Nephron progenitor cell (in vitro differentiated cells): ENCODE results near the gene CRYBG1.
"Not testable (repeated sequence)": the region's sequence is repeated elsewhere in the genome, so short reads cannot be mapped to it uniquely, and the experiment has no call there.

Experiments
- DNase-seq: peaks from one replicate; pipeline ENCODE4 v3.0.0; 2021
- H3K27ac Mint-ChIP-seq: 2 replicates; pipeline ENCODE4 v1.8.0; 2021; ENCODE audit warnings: mild to moderate bottlenecking, moderate library complexity, mixed read lengths
- H3K27me3 Mint-ChIP-seq: 2 replicates; pipeline ENCODE4 v1.8.0; 2021; ENCODE audit warnings: mild to moderate bottlenecking, low read depth, mixed read lengths; ENCODE audit not compliant: poor library complexity
- H3K36me3 Mint-ChIP-seq: 2 replicates; pipeline ENCODE4 v1.8.0; 2021; ENCODE audit warnings: low read depth, mixed read lengths
- H3K4me1 Mint-ChIP-seq: 2 replicates; pipeline ENCODE4 v1.8.0; 2021; ENCODE audit warnings: mixed read lengths
- H3K4me3 Mint-ChIP-seq: 2 replicates; pipeline ENCODE4 v1.8.0; 2021; ENCODE audit warnings: mild to moderate bottlenecking, moderate library complexity, mixed read lengths
- H3K9me3 Mint-ChIP-seq: 2 replicates; pipeline ENCODE4 v1.8.0; 2021; ENCODE audit warnings: mild to moderate bottlenecking, moderate library complexity, mixed read lengths
- CTCF ChIP-seq: fragments of 200-600 bp; sonication (generic); IDR thresholded peaks from 2 replicates; pipeline ENCODE4 v1.5.0; 2021; ENCODE audit warnings: antibody characterized with exemption

The CRYBG1 gene

DNA sequence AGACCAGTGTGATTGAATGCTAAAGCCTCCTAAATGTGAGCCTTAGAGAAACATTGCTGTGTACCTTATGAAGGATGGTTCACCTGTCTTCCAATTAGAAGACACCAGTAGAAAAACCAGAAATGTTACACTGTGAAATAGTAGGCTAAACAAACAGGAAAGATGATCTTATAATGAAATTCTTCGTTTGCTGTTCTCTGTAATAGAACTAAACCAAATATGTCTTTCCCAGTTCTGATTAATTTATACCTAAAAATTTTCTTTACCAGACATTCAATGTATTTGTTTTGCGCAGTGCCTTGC is 154.0 kb downstream of the CRYBG1 start:
- no peak overlapping the region for H3K4me3 Mint-ChIP-seq
- TF ChIP-seq CTCF, result no peak
- H3K4me1 Mint-ChIP-seq, result peaks cover 21% of the 10 kb centered on the region
- H3K27me3 Mint-ChIP-seq, result peaks cover 79% of the 10 kb centered on the region
- H3K27ac Mint-ChIP-seq, result no peak overlapping the region
- DNase-seq, result no peak
- no peaks in the 10 kb centered on the region for H3K9me3 Mint-ChIP-seq
- H3K36me3 Mint-ChIP-seq, result no peaks in the 10 kb centered on the region

DNA sequence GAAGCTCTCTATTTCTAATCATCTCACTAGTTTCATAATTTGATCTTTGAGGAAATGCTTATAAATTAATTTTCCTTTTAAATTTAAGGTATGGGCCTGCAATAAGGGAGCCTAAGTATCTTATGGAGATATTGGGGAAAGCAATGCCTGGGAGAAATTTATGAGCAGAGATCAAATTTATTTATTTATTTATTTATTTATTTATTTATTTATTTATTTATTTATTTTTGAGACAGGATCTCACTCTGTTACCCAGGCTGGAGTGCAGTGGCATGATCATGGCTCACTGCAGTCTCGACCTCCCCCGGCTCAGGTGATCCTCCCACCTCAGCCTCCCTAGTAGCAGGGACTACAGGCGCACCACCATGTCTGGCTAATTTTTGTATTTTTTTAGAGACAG is 155.1 kb downstream of the CRYBG1 start:
- peaks cover 11% of the 10 kb centered on the region for H3K4me1 Mint-ChIP-seq
- H3K36me3 Mint-ChIP-seq, H3K27ac Mint-ChIP-seq, DNase-seq, H3K9me3 Mint-ChIP-seq, H3K4me3 Mint-ChIP-seq: not testable (repeated sequence)
- peaks cover 71% of the 10 kb centered on the region for H3K27me3 Mint-ChIP-seq

DNA sequence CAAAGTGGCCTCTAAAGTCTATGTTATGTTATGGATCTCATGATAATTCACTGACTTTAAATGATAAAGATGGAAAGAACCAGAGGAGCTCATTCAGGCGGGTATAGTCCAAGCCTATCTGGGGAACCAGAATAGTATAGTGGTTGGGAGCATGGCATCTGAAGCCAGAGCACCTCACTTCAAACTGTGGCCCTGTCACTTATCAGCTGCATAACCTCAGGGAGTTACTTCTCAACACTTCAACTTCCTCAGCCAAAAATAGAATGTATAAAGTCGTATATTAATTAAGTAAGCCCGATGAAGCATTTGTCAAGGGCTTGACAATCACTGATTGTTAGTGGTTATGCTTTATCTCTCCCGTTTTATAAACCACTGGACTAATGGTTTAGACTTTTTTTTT is 156.1 kb downstream of the CRYBG1 start:
- no peak for DNase-seq
- no peaks in the 10 kb centered on the region for H3K9me3 Mint-ChIP-seq
- no peak for TF ChIP-seq CTCF
- H3K27me3 Mint-ChIP-seq, result peaks cover 60% of the 10 kb centered on the region
- H3K27ac Mint-ChIP-seq, result no peak overlapping the region
- H3K4me3 Mint-ChIP-seq, result no peak overlapping the region
- peaks cover under 1% of the 10 kb centered on the region for H3K4me1 Mint-ChIP-seq
- no peaks in the 10 kb centered on the region for H3K36me3 Mint-ChIP-seq

DNA sequence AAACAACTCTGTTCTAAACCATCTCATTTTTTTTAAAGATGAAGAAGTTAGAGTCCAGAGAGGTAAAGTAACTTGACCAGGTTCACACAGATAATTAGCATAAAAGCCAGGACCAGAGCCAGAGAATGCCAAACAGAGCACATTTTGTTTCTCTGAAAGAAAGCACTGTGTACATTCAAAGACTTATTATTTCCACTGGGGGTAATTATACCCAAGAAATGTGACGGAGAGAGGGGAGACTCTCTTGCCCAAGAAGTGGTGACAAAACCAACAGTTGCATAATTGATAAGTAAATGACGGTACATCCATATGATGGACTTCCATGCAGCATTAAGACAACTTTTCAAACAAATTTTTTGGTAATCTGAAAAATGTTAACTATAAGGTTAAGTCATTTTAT is 157.2 kb downstream of the CRYBG1 start:
- Mint-ChIP-seq H3K4me3 (no peak overlapping the region), H3K36me3 (no peaks in the 10 kb centered on the region), H3K27ac (no peak overlapping the region), H3K4me1 (no peaks in the 10 kb centered on the region), H3K27me3 (peaks cover 49% of the 10 kb centered on the region), H3K9me3 (no peaks in the 10 kb centered on the region)
- TF ChIP-seq CTCF, result no peak
- DNase-seq, result no peak

DNA sequence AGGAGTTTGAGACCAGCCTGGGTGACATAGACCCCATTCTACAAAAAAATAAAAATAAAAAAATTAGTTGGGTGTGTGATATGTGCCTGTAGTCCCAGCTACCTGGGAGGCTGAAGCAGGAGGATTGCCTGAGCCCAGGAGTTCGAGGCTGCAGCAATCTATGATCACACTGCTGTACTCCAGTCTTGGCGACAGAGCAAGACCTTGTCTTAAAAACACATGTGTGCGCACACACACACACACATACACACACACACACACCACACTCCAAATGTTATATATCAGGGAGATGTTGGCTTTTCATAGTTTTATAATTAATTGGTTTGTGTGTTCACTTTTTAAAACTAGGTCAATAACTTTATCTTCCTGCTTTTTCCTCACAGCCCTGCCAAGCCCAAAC is 158.2 kb downstream of the CRYBG1 start:
- H3K27ac Mint-ChIP-seq, result no peak overlapping the region

GRCh38 chr6:106519460-106520394 is 159.2 kb downstream of the CRYBG1 start:
- Mint-ChIP-seq H3K9me3 (no peaks in the 10 kb centered on the region), H3K27ac (no peak overlapping the region), H3K4me1 (no peaks in the 10 kb centered on the region), H3K36me3 (no peaks in the 10 kb centered on the region), H3K27me3 (peaks cover 29% of the 10 kb centered on the region), H3K4me3 (no peak overlapping the region)
- DNase-seq, result no peak
- no peak for TF ChIP-seq CTCF

More for the DNA sequence above, 158.2 kb downstream of the CRYBG1 start:
- no peaks in the 10 kb centered on the region for H3K36me3 Mint-ChIP-seq
- H3K9me3 Mint-ChIP-seq, result no peaks in the 10 kb centered on the region
- H3K27me3 Mint-ChIP-seq, result peaks cover 39% of the 10 kb centered on the region
- TF ChIP-seq CTCF, result no peak
- no peaks in the 10 kb centered on the region for H3K4me1 Mint-ChIP-seq
- no peak overlapping the region for H3K4me3 Mint-ChIP-seq
- no peak for DNase-seq
